ENCODE measurements around the gene TCP11L1.

GRCh38 chr11:33059331-33060007, 20.1 kb downstream of the TCP11L1 start:
- no peak for TF ChIP-seq EZH2 (IDR thresholded peaks at IDR 0.05; ENCODE audit: insufficient read depth, poor library complexity, severe bottlenecking)
- no peak for TF ChIP-seq EZH2phosphoT487 (IDR thresholded peaks at IDR 0.05; ENCODE audit: insufficient read depth, low read depth)
